Measurements from ENCODE around the gene PPP2R3A.

The PPP2R3A gene

DNA sequence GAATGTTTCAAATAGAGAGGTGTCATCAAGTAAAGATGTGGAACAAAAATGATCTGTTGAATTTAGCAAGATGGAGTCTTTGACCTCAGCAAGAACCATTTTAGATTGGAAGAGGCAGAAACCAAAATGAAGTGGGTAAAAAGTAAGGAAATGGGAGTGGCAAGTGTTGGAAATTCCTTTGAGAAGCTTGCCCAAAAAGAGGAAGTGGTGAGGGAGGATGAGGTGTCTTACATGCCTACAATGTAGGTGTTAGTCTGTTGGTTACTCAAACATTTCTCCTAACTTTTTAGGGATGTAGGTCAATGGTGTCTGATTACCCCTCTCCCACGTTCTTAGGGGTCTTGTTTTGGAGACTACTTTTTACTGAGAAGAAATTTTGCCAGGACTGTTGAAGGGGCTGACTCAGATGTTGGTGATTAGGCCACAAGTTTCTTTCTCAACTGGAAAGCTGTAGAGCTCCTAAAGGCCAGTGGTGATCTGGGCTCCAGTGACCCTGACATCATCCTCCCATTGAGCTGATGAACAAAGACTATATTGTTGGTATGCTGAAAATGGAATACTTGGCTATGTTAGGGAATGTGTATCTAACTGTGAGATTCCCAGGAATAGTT is 5.1 kb downstream of the PPP2R3A start:
- H3K4me3 ChIP-seq (ENCODE audit: low read length, poor library complexity, severe bottlenecking), result no peak overlapping the region
- H3K36me3 ChIP-seq (ENCODE audit: insufficient read depth, low read length), result no peaks in the 10 kb centered on the region
- H4K20me1 ChIP-seq (ENCODE audit: insufficient read depth, low read length, poor library complexity, severe bottlenecking), result no peaks in the 10 kb centered on the region
- no peak for TF ChIP-seq EZH2phosphoT487 (IDR thresholded peaks at IDR 0.05; ENCODE audit: borderline replicate concordance)
- TF ChIP-seq, protein P1, sequence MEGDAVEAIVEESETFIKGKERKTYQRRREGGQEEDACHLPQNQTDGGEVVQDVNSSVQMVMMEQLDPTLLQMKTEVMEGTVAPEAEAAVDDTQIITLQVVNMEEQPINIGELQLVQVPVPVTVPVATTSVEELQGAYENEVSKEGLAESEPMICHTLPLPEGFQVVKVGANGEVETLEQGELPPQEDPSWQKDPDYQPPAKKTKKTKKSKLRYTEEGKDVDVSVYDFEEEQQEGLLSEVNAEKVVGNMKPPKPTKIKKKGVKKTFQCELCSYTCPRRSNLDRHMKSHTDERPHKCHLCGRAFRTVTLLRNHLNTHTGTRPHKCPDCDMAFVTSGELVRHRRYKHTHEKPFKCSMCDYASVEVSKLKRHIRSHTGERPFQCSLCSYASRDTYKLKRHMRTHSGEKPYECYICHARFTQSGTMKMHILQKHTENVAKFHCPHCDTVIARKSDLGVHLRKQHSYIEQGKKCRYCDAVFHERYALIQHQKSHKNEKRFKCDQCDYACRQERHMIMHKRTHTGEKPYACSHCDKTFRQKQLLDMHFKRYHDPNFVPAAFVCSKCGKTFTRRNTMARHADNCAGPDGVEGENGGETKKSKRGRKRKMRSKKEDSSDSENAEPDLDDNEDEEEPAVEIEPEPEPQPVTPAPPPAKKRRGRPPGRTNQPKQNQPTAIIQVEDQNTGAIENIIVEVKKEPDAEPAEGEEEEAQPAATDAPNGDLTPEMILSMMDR (conservative IDR thresholded peaks at IDR 0.05; ENCODE audit: low read length), result no peak
- H3K4me1 ChIP-seq (ENCODE audit: insufficient read depth, low read length, poor library complexity, severe bottlenecking), result no peaks in the 10 kb centered on the region
- no peaks in the 10 kb centered on the region for H3F3A ChIP-seq (ENCODE audit: low read depth)
- no peak overlapping the region for H2AFZ ChIP-seq (ENCODE audit: low read length)
- H3K9me2 ChIP-seq (replicated peaks; ENCODE audit: low read depth, low read length), result no peaks in the 10 kb centered on the region
- H3K79me2 ChIP-seq (ENCODE audit: insufficient read depth, low read length), result no peaks in the 10 kb centered on the region
- no peak overlapping the region for H3K9ac ChIP-seq (ENCODE audit: low read depth, low read length, poor library complexity, severe bottlenecking)
- no peak overlapping the region for H3K4me2 ChIP-seq (ENCODE audit: low read depth, low read length, poor library complexity, severe bottlenecking)
- no peaks in the 10 kb centered on the region for H3K9me3 ChIP-seq (ENCODE audit: insufficient read depth, low read depth, low read length)
- H3K27me3 ChIP-seq (ENCODE audit: insufficient read depth, low read length, poor library complexity, severe bottlenecking), result no peaks in the 10 kb centered on the region

DNA sequence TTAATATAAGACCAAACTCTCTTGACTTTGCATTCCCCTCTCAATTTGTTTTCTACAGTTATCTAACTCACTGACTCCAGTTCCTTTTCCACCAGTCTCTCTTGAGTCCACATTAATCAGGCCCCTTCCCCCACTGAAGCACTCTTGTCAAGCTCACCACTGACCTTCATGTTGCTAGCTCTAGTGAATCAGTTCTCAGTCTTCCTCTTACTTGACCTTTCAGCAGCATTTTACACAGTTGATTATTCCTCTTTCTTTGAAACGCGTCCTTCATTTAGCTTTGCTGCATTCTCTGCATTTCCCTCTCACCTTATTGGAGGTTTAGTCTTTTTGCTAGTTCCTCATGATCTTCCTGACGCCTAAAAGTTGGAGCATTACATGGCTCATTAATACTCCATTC is 8.3 kb downstream of the PPP2R3A start:
- TF ChIP-seq, protein P1 (conservative IDR thresholded peaks at IDR 0.05; ENCODE audit: low read length), result no peak
- TF ChIP-seq EZH2phosphoT487 (IDR thresholded peaks at IDR 0.05; ENCODE audit: borderline replicate concordance), result no peak

DNA sequence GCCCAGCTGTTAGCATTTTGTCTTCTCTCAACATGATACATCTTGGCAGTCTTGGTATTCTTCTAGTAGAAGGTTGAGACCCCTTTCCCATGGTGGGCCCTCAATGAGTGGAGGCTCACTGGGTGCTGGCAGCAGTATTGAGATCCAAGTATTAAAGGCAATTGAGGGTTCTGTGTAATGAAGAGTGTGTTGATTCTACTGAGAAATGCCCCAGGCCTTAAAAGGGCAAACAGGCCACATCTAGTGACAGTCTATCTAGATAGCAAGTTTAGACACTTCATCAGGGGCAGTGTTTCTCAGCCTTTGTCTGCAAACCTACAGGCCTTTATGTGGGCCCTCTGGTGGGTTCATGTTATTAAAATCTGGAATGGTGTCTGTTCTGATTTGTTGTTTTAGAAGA is 9.5 kb downstream of the PPP2R3A start:
- Histone ChIP-seq H3K9me2 (replicated peaks; ENCODE audit: low read depth, low read length) (no peaks in the 10 kb centered on the region), H3K9ac (ENCODE audit: low read depth, low read length, poor library complexity, severe bottlenecking) (no peak overlapping the region), H3K4me1 (ENCODE audit: insufficient read depth, low read length, poor library complexity, severe bottlenecking) (no peaks in the 10 kb centered on the region), H3K9me3 (ENCODE audit: insufficient read depth, low read depth, low read length) (no peaks in the 10 kb centered on the region), H2AFZ (ENCODE audit: low read length) (no peak overlapping the region), H4K20me1 (ENCODE audit: insufficient read depth, low read length, poor library complexity, severe bottlenecking) (no peaks in the 10 kb centered on the region), H3F3A (ENCODE audit: low read depth) (no peaks in the 10 kb centered on the region), H3K36me3 (ENCODE audit: insufficient read depth, low read length) (no peaks in the 10 kb centered on the region), H3K4me3 (ENCODE audit: low read length, poor library complexity, severe bottlenecking) (no peak overlapping the region), H3K4me2 (ENCODE audit: low read depth, low read length, poor library complexity, severe bottlenecking) (no peak overlapping the region), H3K79me2 (ENCODE audit: insufficient read depth, low read length) (no peaks in the 10 kb centered on the region), H3K27me3 (ENCODE audit: insufficient read depth, low read length, poor library complexity, severe bottlenecking) (no peaks in the 10 kb centered on the region)
- TF ChIP-seq, protein P1 (conservative IDR thresholded peaks at IDR 0.05; ENCODE audit: low read length), result no peak
- no peak for TF ChIP-seq EZH2phosphoT487 (IDR thresholded peaks at IDR 0.05; ENCODE audit: borderline replicate concordance)

More for the DNA sequence above, 8.3 kb downstream of the PPP2R3A start:
- H3K9me2 ChIP-seq (replicated peaks; ENCODE audit: low read depth, low read length), result no peaks in the 10 kb centered on the region
- no peak overlapping the region for H2AFZ ChIP-seq (ENCODE audit: low read length)
- no peaks in the 10 kb centered on the region for H3K27me3 ChIP-seq (ENCODE audit: insufficient read depth, low read length, poor library complexity, severe bottlenecking)
- H3K36me3 ChIP-seq (ENCODE audit: insufficient read depth, low read length), result no peaks in the 10 kb centered on the region
- H4K20me1 ChIP-seq (ENCODE audit: insufficient read depth, low read length, poor library complexity, severe bottlenecking), result no peaks in the 10 kb centered on the region
- no peaks in the 10 kb centered on the region for H3F3A ChIP-seq (ENCODE audit: low read depth)
- H3K9me3 ChIP-seq (ENCODE audit: insufficient read depth, low read depth, low read length), result no peaks in the 10 kb centered on the region
- H3K4me3 ChIP-seq (ENCODE audit: low read length, poor library complexity, severe bottlenecking), result no peak overlapping the region
- no peaks in the 10 kb centered on the region for H3K4me1 ChIP-seq (ENCODE audit: insufficient read depth, low read length, poor library complexity, severe bottlenecking)
- H3K4me2 ChIP-seq (ENCODE audit: low read depth, low read length, poor library complexity, severe bottlenecking), result no peak overlapping the region
- H3K9ac ChIP-seq (ENCODE audit: low read depth, low read length, poor library complexity, severe bottlenecking), result no peak overlapping the region
- no peaks in the 10 kb centered on the region for H3K79me2 ChIP-seq (ENCODE audit: insufficient read depth, low read length)

Measured in Loucy (cell line).